MM.1S (cell line): Measurements from ENCODE around the gene PAPPA.

Source experiments
- DNase-seq: peaks from one replicate; pipeline ENCODE4 v3.0.0-alpha.2; 2015
- H2AFZ ChIP-seq: fragments of 300-600 bp; sonication (generic); 2 replicates; pipeline ENCODE4 v1.6.0; 2016; ENCODE audit warnings: antibody characterized with exemption, low read length
- H3F3A ChIP-seq: fragments of 300-600 bp; sonication (generic); 2 replicates; pipeline ENCODE4 v1.6.1; 2016; ENCODE audit warnings: mild to moderate bottlenecking, antibody characterized with exemption, low read length, moderate library complexity, mixed read lengths; ENCODE audit not compliant: insufficient read depth
- H3K27ac ChIP-seq: fragments of 300-600 bp; sonication (generic); 2 replicates; pipeline ENCODE4 v1.5.1; 2016; ENCODE audit warnings: mild to moderate bottlenecking, low read length
- H3K27me3 ChIP-seq: fragments of 300-600 bp; sonication (generic); replicated peaks from 2 replicates; pipeline ENCODE4 v1.6.0; 2016; ENCODE audit warnings: low read length; ENCODE audit not compliant: insufficient read depth
- H3K36me3 ChIP-seq: fragments of 300-600 bp; sonication (generic); replicated peaks from 2 replicates; pipeline ENCODE4 v1.6.1; 2016; ENCODE audit warnings: mild to moderate bottlenecking, low read length, mixed read lengths; ENCODE audit not compliant: insufficient read depth
- H3K4me1 ChIP-seq: fragments of 300-600 bp; sonication (generic); 2 replicates; pipeline ENCODE4 v1.6.1; 2016; ENCODE audit warnings: low read length, mixed read lengths
- H3K4me2 ChIP-seq: fragments of 300-600 bp; sonication (generic); 2 replicates; pipeline ENCODE4 v1.6.0; 2016; ENCODE audit warnings: low read depth, low read length
- H3K4me3 ChIP-seq: fragments of 300-600 bp; sonication (generic); 2 replicates; pipeline ENCODE4 v1.5.1; 2016; ENCODE audit warnings: low read length, mixed read lengths
- H3K79me2 ChIP-seq: fragments of 300-600 bp; sonication (generic); 2 replicates; pipeline ENCODE4 v1.6.1; 2016; ENCODE audit warnings: mixed run types, low read length, mixed read lengths
- H3K9ac ChIP-seq: fragments of 300-600 bp; sonication (generic); 2 replicates; pipeline ENCODE4 v1.6.1; 2016; ENCODE audit warnings: low read length, mixed read lengths
- H3K9me2 ChIP-seq: fragments of 300-600 bp; sonication (generic); replicated peaks from 2 replicates; pipeline ENCODE4 v1.6.1; 2016; ENCODE audit warnings: mild to moderate bottlenecking, low read length, mixed read lengths; ENCODE audit not compliant: insufficient read depth
- H3K9me3 ChIP-seq: fragments of 300-600 bp; sonication (generic); replicated peaks from 2 replicates; pipeline ENCODE4 v1.6.1; 2016; ENCODE audit warnings: mild to moderate bottlenecking, low read length, mixed read lengths; ENCODE audit not compliant: insufficient read depth
- H4K20me1 ChIP-seq: fragments of 300-600 bp; sonication (generic); 2 replicates; pipeline ENCODE4 v1.6.1; 2016; ENCODE audit warnings: mild to moderate bottlenecking, low read length, moderate library complexity, mixed read lengths; ENCODE audit not compliant: insufficient read depth
- EZH2 ChIP-seq: fragments of 300-600 bp; sonication (generic); optimal IDR thresholded peaks from 2 replicates; pipeline ENCODE3; 2017; ENCODE audit warnings: low read depth, mild to moderate bottlenecking, antibody characterized with exemption, low read length, mixed read lengths
- EZH2phosphoT487 ChIP-seq: fragments of 300-600 bp; sonication (generic); IDR thresholded peaks from 2 replicates; pipeline ENCODE4 v1.6.1; 2018; ENCODE audit warnings: antibody characterized with exemption, low read length
- TF ChIP-seq, protein P1 (sequence below): fragments of 300-600 bp; sonication (generic); IDR thresholded peaks from 2 replicates; pipeline ENCODE4 v1.5.1; 2016; ENCODE audit warnings: antibody characterized with exemption, low read length, mixed read lengths

Gene PAPPA

DNA sequence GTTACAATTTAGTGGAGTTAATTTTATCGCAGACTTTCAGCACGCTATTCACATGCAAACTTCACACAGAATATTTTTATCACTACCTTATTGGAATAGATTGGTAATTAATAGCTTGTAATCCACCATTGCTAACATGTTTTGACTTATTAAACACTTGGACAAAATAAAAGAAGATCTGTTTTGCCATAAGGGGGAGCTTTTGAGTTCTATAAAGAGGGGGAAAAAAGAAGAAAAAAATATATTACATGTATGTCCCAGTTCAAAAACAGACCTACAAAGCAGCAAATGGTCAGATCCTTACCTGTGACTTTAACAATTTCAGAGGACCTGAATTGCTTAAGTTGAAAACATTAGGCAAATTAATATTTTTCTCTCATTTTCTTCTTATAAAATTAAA, 1.2 kb upstream of the PAPPA start:
- Histone ChIP-seq H3K4me2 (no peak overlapping the region), H3K79me2 (no peaks in the 10 kb centered on the region), H4K20me1 (no peaks in the 10 kb centered on the region), H3F3A (no peaks in the 10 kb centered on the region), H2AFZ (no peak overlapping the region), H3K9ac (no peak overlapping the region), H3K9me2 (no peaks in the 10 kb centered on the region), H3K9me3 (no peaks in the 10 kb centered on the region), H3K36me3 (no peaks in the 10 kb centered on the region), H3K27ac (no peak overlapping the region), H3K4me3 (no peak overlapping the region), H3K27me3 (peaks cover 7% of the 10 kb centered on the region; the same call in 1 of the 2 replicates), H3K4me1 (no peaks in the 10 kb centered on the region)
- DNase-seq: peak; percentile 29
- TF ChIP-seq, protein P1, sequence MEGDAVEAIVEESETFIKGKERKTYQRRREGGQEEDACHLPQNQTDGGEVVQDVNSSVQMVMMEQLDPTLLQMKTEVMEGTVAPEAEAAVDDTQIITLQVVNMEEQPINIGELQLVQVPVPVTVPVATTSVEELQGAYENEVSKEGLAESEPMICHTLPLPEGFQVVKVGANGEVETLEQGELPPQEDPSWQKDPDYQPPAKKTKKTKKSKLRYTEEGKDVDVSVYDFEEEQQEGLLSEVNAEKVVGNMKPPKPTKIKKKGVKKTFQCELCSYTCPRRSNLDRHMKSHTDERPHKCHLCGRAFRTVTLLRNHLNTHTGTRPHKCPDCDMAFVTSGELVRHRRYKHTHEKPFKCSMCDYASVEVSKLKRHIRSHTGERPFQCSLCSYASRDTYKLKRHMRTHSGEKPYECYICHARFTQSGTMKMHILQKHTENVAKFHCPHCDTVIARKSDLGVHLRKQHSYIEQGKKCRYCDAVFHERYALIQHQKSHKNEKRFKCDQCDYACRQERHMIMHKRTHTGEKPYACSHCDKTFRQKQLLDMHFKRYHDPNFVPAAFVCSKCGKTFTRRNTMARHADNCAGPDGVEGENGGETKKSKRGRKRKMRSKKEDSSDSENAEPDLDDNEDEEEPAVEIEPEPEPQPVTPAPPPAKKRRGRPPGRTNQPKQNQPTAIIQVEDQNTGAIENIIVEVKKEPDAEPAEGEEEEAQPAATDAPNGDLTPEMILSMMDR: peak; percentile 33
- no peak for TF ChIP-seq EZH2phosphoT487

DNA sequence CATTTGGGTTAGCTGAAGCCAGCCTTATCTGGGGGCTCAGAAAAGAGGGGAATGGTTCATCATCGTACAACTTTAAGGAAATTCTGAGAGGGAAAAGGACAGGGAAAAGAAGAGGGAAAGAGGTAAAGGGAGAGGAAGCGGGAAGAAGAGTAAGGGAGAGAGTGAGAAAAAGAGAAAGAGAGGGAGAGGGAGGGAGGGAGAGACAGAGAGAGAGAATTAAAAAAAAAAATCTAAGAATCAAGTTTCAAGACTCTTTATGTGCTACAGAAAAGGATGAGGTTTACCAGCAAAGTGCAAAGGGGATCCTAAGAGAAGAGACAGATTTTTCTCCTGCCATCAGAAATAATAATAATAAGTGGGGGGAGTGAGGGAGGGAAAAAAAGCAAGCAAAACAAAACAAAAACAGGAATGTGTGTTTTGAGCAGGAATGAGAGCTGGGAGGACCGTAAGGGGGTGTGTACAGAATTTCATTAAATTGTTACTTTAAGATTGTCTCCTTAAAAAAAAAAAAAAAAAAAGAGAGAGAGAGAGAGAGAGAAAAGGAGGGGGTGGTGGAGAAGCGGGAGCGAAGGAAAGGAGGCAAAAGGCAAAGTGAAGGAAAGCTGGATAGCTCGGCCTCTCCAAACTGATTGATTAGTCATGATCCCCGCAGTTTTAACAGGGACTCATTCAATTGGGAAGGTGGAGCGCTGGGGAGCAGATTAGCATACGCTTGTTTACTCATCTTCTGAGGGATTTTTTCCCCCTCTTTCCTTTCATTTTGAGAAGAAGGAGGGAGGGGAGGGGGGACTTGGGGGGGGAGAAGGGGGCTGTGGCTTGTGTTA, 438 bp upstream of the PAPPA start:
- Histone ChIP-seq H3K4me1 (no peaks in the 10 kb centered on the region), H3F3A (no peaks in the 10 kb centered on the region), H3K79me2 (no peaks in the 10 kb centered on the region), H3K9me3 (no peaks in the 10 kb centered on the region), H3K4me3 (no peak overlapping the region), H3K4me2 (no peak overlapping the region; the same call in 1 of the 2 replicates), H3K9ac (no peak overlapping the region), H3K27me3 (peaks cover 7% of the 10 kb centered on the region; the same call in 1 of the 2 replicates), H2AFZ (no peak overlapping the region), H3K27ac (no peak overlapping the region), H4K20me1 (no peaks in the 10 kb centered on the region), H3K36me3 (no peaks in the 10 kb centered on the region), H3K9me2 (no peaks in the 10 kb centered on the region)
- DNase-seq: no peak
- TF ChIP-seq EZH2phosphoT487: no peak
- no peak for TF ChIP-seq EZH2
- TF ChIP-seq, protein P1: no peak

DNA sequence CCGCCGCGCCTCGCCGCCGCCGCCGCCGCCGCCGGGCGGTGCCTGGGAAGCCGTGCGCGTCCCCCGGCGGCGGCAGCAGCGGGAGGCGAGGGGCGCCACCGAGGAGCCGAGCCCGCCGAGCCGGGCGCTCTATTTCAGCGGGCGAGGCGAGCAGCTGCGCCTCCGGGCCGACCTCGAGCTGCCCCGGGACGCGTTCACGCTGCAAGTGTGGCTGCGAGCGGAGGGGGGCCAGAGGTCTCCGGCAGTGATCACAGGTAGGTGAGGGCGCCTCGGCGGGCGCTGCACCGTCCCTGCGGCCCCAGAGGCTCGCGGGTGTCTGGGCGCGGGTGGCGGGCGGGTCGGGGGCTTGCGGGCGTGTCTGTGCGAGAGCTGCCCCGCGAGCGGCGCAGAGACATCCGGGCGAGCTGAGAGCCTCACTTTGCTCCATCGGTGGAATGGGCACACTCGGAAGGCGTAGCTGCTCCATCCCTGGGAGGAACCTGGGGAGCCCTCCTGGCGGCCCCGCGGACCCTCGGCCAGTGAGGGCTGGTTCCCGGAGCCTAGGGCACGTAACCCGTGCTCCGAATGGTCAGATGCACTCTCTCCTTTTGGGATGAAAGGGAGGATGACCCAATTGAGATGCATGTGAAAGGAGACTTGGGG, 864 bp downstream of the PAPPA start:
- Histone ChIP-seq H3F3A (no peaks in the 10 kb centered on the region), H3K9ac (no peak overlapping the region), H3K9me2 (no peaks in the 10 kb centered on the region), H3K4me1 (no peaks in the 10 kb centered on the region), H3K36me3 (no peaks in the 10 kb centered on the region), H3K79me2 (no peaks in the 10 kb centered on the region), H4K20me1 (no peaks in the 10 kb centered on the region), H3K4me2 (peak overlapping the region; percentile 73), H2AFZ (peak overlapping the region; percentile 48; the same call in 1 of the 2 replicates), H3K4me3 (peak overlapping the region; percentile 53), H3K27ac (no peak overlapping the region), H3K27me3 (peaks cover 7% of the 10 kb centered on the region; the same call in 1 of the 2 replicates), H3K9me3 (no peaks in the 10 kb centered on the region)
- no peak for TF ChIP-seq EZH2
- TF ChIP-seq, protein P1: no peak
- no peak for TF ChIP-seq EZH2phosphoT487
- peak; percentile 35 for DNase-seq
